ENCODE data around the gene C10orf62. TPM values are rescaled to one million over a fixed set of nuclear protein-coding genes. Genes with fewer than 3 reads are reported as not detected.

The C10orf62 gene
- total and polyA plus RNA-seq, 9 of the 15 experiments (the other 6 are each of a cell fraction or from before 2014, with no cell fraction given) = not detected

GRCh38 chr10:97632949-97633884 is 43.7 kb downstream of the C10orf62 start, which contains the start of gene MORN4 (continued):
- TF ChIP-seq ZNF318 (IDR thresholded peaks at IDR 0.05; ENCODE audit: borderline replicate concordance in 1 of 2, low read depth in 1 of 2) (no peak), MLX (CRISPR knock-in tag; conservative IDR thresholded peaks at IDR 0.05) (no peak), DEAF1 (CRISPR knock-in tag; IDR thresholded peaks at IDR 0.05) (no peak), CBFB (CRISPR knock-in tag; IDR thresholded peaks at IDR 0.05) (no peak), POLR2AphosphoS2 (IDR thresholded peaks at IDR 0.05; ENCODE audit: low read length) (no peak), TRIM24 (IDR thresholded peaks at IDR 0.05) (no peak), LARP7 (IDR thresholded peaks at IDR 0.05) (no peak), ATF7 (IDR thresholded peaks at IDR 0.05) (no peak; the same call in 1 of the 2 replicates), CGGBP1 (CRISPR knock-in tag; IDR thresholded peaks at IDR 0.05) (no peak), RB1 (IDR thresholded peaks at IDR 0.05; ENCODE audit: low read depth) (no peak), TFAP4 (CRISPR knock-in tag; IDR thresholded peaks at IDR 0.05; ENCODE audit: borderline replicate concordance) (peak; percentile 54), ZNF583 (CRISPR knock-in tag; IDR thresholded peaks at IDR 0.05) (no peak), E2F3 (CRISPR knock-in tag; IDR thresholded peaks at IDR 0.05) (no peak)

Data from K562 (cell line).